CD4-positive, alpha-beta T cell (primary cell): ENCODE data around the gene DENND6B. TPM values are rescaled to one million over a fixed set of nuclear protein-coding genes. Genes with fewer than 3 reads are reported as not detected.
"Not testable (repeated sequence)": the region's sequence is repeated elsewhere in the genome, so short reads cannot be mapped to it uniquely, and the experiment has no call there.

Source experiments
- ATAC-seq: fragments of 200-7000 bp; cut with Tn5 transposase; one replicate; pipeline ENCODE4 v1.10.0; 2022; ENCODE audit warnings: mild to moderate bottlenecking; ENCODE audit not compliant: poor library complexity
- CTCF ChIA-PET: fragments of 350-600 bp; sonication (Branson Sonifier 250); formaldehyde crosslinking; loops from one replicate; lab custom pipeline; 2021; ENCODE audit warnings: antibody characterized with exemption, inconsistent platforms; lab: Charles Lee
- POLR2A ChIA-PET: fragments of 350-600 bp; sonication (Branson Sonifier 250); formaldehyde crosslinking; loops from one replicate; lab custom pipeline; 2021; ENCODE audit warnings: antibody characterized with exemption, inconsistent platforms; lab: Charles Lee
- DNase-seq, 14 experiments: peaks; one replicate each; pipeline ENCODE4 v3.0.0-alpha.2; 2013 to 2020; ENCODE audit warnings: mixed read lengths in 2 of 14
- H3K27ac ChIP-seq, 2 donors: one replicate each; pipeline versions ENCODE4 v1.5.1 to v1.7.0; 2013; ENCODE audit warnings: low read length in 2 of 2, low read depth in 1 of 2, mild to moderate bottlenecking in 1 of 2
- H3K27me3 ChIP-seq, 2 experiments: 1 replicate in 1 of 2; 2 replicates in 1 of 2; pipeline versions ENCODE4 v1.6.1 to v1.7.0; 2013; ENCODE audit warnings: low read length in 2 of 2, control low read depth in 1 of 2, mild to moderate bottlenecking in 1 of 2, moderate library complexity in 1 of 2; ENCODE audit not compliant: insufficient read depth in 2 of 2, control insufficient read depth in 1 of 2
- H3K36me3 ChIP-seq: one replicate; pipeline ENCODE4 v1.6.1; 2013; ENCODE audit warnings: low read length, control low read depth; ENCODE audit not compliant: insufficient read depth
- H3K4me1 ChIP-seq: one replicate; pipeline ENCODE4 v1.6.1; 2013; ENCODE audit warnings: low read length, control low read depth; ENCODE audit not compliant: insufficient read depth
- H3K4me3 ChIP-seq: one replicate; pipeline ENCODE4 v1.5.1; 2013; ENCODE audit warnings: mild to moderate bottlenecking, low read length, moderate library complexity
- H3K9me3 ChIP-seq, 2 experiments: 1 replicate in 1 of 2; 2 replicates in 1 of 2; pipeline versions ENCODE4 v1.6.1 to v1.7.0; 2013; ENCODE audit warnings: low read length in 2 of 2, mild to moderate bottlenecking in 2 of 2, control low read depth in 1 of 2, moderate library complexity in 1 of 2; ENCODE audit not compliant: control insufficient read depth in 1 of 2, insufficient read depth in 1 of 2
- H3K27ac Mint-ChIP-seq: one replicate; pipeline ENCODE4 v1.8.0; 2020; ENCODE audit warnings: mixed read lengths
- H3K27me3 Mint-ChIP-seq: one replicate; pipeline ENCODE4 v1.8.0; 2021; ENCODE audit warnings: mixed read lengths
- H3K36me3 Mint-ChIP-seq: one replicate; pipeline ENCODE4 v1.8.0; 2021; ENCODE audit warnings: low read depth, mixed read lengths
- H3K4me1 Mint-ChIP-seq: one replicate; pipeline ENCODE4 v1.8.0; 2021; ENCODE audit warnings: low read depth, mixed read lengths
- H3K4me3 Mint-ChIP-seq: one replicate; pipeline ENCODE4 v1.8.0; 2020; ENCODE audit warnings: mild to moderate bottlenecking, mixed read lengths
- H3K9me3 Mint-ChIP-seq: one replicate; pipeline ENCODE4 v1.8.0; 2020; ENCODE audit warnings: mixed read lengths
- CTCF ChIP-seq: fragments of 200-600 bp; IDR thresholded peaks from one replicate; pipeline ENCODE4 v1.8.0; 2022; ENCODE audit warnings: antibody characterized with exemption, mild to moderate bottlenecking
- intact Hi-C, 2 experiments: fragments of 100-400 bp; cut with DNase I in 1 of 2; cut with micrococcal nuclease in 1 of 2; formaldehyde crosslinking; loops; one replicate each; pipeline versions ENCODE4 v1.15.1 to v1.9.0; 2023 to 2025; cut with DNase I, micrococcal nuclease
- total RNA-seq, 174 experiments: library from RNA in 2 of 174; stranded (reverse) in 2 of 174; gene quantifications; one replicate each; pipeline ENCODE4 v1.2.3 and lab custom pipeline; 2021 to 2026

DENND6B gene
- total RNA-seq, 2 experiments from 2014 or later: 1.8 to 1.9 TPM

- intact Hi-C loops: no loop called here
- ChIA-PET CTCF (interaction anchor here (1.3 kb wide), 1 partner anchor 154 kb away, joined by 3 read pairs; the partner anchor contains the start of gene SCO2), POLR2A (no interaction called here)
- peaks cover 39% of the 10 kb centered on the region for H3K36me3 ChIP-seq
- H3K4me3 ChIP-seq: no peak overlapping the region
- DNase-seq (no peak), ATAC-seq (no peak)
- no peak overlapping the region for H3K27ac ChIP-seq
- H3K4me1 ChIP-seq: peaks cover 4% of the 10 kb centered on the region
- Mint-ChIP-seq H3K4me1 (peaks cover 21% of the 10 kb centered on the region), H3K27ac (no peak overlapping the region), H3K27me3 (no peaks in the 10 kb centered on the region), H3K4me3 (no peak overlapping the region), H3K36me3 (peaks cover 58% of the 10 kb centered on the region), H3K9me3 (no peaks in the 10 kb centered on the region)
- no peak for TF ChIP-seq CTCF
- H3K9me3 ChIP-seq: no peaks in the 10 kb centered on the region
- no peaks in the 10 kb centered on the region for H3K27me3 ChIP-seq
Measured at GRCh38 chr22:50371101-50371648, 44.4 kb upstream of the DENND6B start.

GRCh38 chr22:50367778-50368500 is 41.1 kb upstream of the DENND6B start:
- Mint-ChIP-seq H3K27me3 (no peaks in the 10 kb centered on the region), H3K9me3 (no peaks in the 10 kb centered on the region)

GRCh38 chr22:50363803-50364194 is 37.0 kb upstream of the DENND6B start:
- peaks cover 25% of the 10 kb centered on the region for H3K4me1 ChIP-seq
- H3K9me3 ChIP-seq, H3K27ac ChIP-seq, H3K36me3 ChIP-seq, CTCF ChIA-PET, H3K27me3 ChIP-seq, ATAC-seq, intact Hi-C loops, DNase-seq, H3K27ac Mint-ChIP-seq, H3K9me3 Mint-ChIP-seq, POLR2A ChIA-PET, H3K27me3 Mint-ChIP-seq, H3K4me3 Mint-ChIP-seq, H3K4me3 ChIP-seq: not testable (repeated sequence)
- peaks cover 53% of the 10 kb centered on the region for H3K4me1 Mint-ChIP-seq
- peaks cover 66% of the 10 kb centered on the region for H3K36me3 Mint-ChIP-seq

More at GRCh38 chr22:50367778-50368500, 41.1 kb upstream of the DENND6B start:
- TF ChIP-seq CTCF: no peak
- Histone ChIP-seq H3K4me1 (no peaks in the 10 kb centered on the region), H3K36me3 (peaks cover 18% of the 10 kb centered on the region), H3K9me3 (no peaks in the 10 kb centered on the region), H3K27me3 (no peaks in the 10 kb centered on the region), H3K4me3 (no peak overlapping the region), H3K27ac (no peak overlapping the region)
- ChIA-PET POLR2A (no interaction called here), CTCF (interaction anchor here (0.6 kb wide), 1 partner anchor 257 kb away, joined by 3 read pairs; no protein-coding TSS in a partner anchor)
- peaks cover 22% of the 10 kb centered on the region for H3K4me1 Mint-ChIP-seq
- no peak overlapping the region for H3K4me3 Mint-ChIP-seq
- peaks cover 42% of the 10 kb centered on the region for H3K36me3 Mint-ChIP-seq
- DNase-seq (no peak), ATAC-seq (no peak)
- intact Hi-C loops: no loop called here
- no peak overlapping the region for H3K27ac Mint-ChIP-seq
